Measurements from ENCODE around the gene RBMS3. TPM values are rescaled to one million over a fixed set of nuclear protein-coding genes. Genes with fewer than 3 reads are reported as not detected.
A peak's percentile ranks its signal among the peaks of the same experiment; 100 is the strongest.

Gene RBMS3
- total RNA-seq, 4 donors from 2014 or later = 3.8 to 18.7 (median 14.6) TPM

DNA sequence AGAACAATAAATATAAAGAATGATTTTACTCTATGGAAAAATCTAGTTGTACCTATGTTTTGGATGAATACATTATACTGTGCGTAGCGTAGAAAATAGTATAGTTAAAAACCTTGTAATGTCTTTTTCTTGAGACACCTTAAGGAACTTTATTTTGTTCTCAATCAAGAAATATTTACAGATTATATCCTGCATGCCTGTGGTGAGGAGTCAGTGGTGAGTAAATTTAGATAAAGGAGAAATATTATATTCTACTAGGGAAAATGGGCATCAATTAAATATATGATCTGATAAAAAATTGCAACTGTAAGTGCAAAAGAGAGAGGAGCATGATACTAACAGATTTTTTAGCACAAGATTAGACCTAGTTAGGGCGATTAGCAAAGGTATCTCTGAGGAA is 157.7 kb downstream of the RBMS3 start:
- no peak for DNase-seq
- intact Hi-C loops (cut with DNase I; ENCODE audit: low total_unique reads) = no loop called here
- Histone ChIP-seq H3K4me1 (peaks cover 0 to 6% (median 0%) of the 10 kb centered on the region in 4 donors), H3K4me3 (no peak overlapping the region), H3K27ac (no peak overlapping the region), H3K27me3 (no peaks in the 10 kb centered on the region), H3K36me3 (no peaks in the 10 kb centered on the region), H3K9me3 (no peaks in the 10 kb centered on the region)
- no peak for TF ChIP-seq POLR2AphosphoS5 (IDR thresholded peaks at IDR 0.05)
- no peak for TF ChIP-seq POLR2A (IDR thresholded peaks at IDR 0.05)
- TF ChIP-seq EP300 (IDR thresholded peaks at IDR 0.05; ENCODE audit: low read depth) = no peak
- TF ChIP-seq CTCF (IDR thresholded peaks at IDR 0.05) = no peak
- 91 to 93% methylated on average over 3 of the region's 3 CpGs for WGBS, 2 donors (ENCODE audit: low coverage in 1 of 2)
- in situ Hi-C loops (cut with MboI; ENCODE audit: low pct_ligation_motif_present in 1 of 4, low pct_unique_long_range_greater_than_20kb in 1 of 4, low sequenced_read_pairs in 3 of 4) = no loop called here

- no peak for DNase-seq
- H3K4me3 ChIP-seq = peak overlapping the region in 2 of 4 donors; percentile 4 to 24
These were observed 159.8 kb downstream of the RBMS3 start for GRCh38 chr3:29440413-29441305.

GRCh38 chr3:29441422-29441821 is 160.6 kb downstream of the RBMS3 start:
- DNase-seq = no peak
- H3K36me3 ChIP-seq = no peaks in the 10 kb centered on the region
- in situ Hi-C loops (cut with MboI; ENCODE audit: low pct_ligation_motif_present in 1 of 4, low pct_unique_long_range_greater_than_20kb in 1 of 4, low sequenced_read_pairs in 3 of 4) (no loop called here), intact Hi-C loops (cut with DNase I; ENCODE audit: low total_unique reads) (no loop called here)
- no peaks in the 10 kb centered on the region for H3K9me3 ChIP-seq
- WGBS, 2 donors (ENCODE audit: low coverage in 1 of 2) = 72 to 80% methylated on average over 3 of the region's 3 CpGs
- no peak overlapping the region for H3K27ac ChIP-seq
- H3K27me3 ChIP-seq = no peaks in the 10 kb centered on the region
- TF ChIP-seq POLR2AphosphoS5 (IDR thresholded peaks at IDR 0.05) = no peak
- no peak for TF ChIP-seq EP300 (IDR thresholded peaks at IDR 0.05; ENCODE audit: low read depth)
- H3K4me3 ChIP-seq = no peak overlapping the region
- H3K4me1 ChIP-seq = peaks cover 0 to 6% (median 0%) of the 10 kb centered on the region in 4 donors

More at GRCh38 chr3:29440413-29441305, 159.8 kb downstream of the RBMS3 start:
- intact Hi-C loops (cut with DNase I; ENCODE audit: low total_unique reads) = no loop called here
- 32 to 33% methylated on average over 7 to 13 of the region's 13 CpGs for WGBS, 2 donors (ENCODE audit: low coverage in 1 of 2)
- no peaks in the 10 kb centered on the region for H3K27me3 ChIP-seq
- no peak overlapping the region for H3K27ac ChIP-seq
- H3K36me3 ChIP-seq = no peaks in the 10 kb centered on the region
- TF ChIP-seq CTCF (IDR thresholded peaks at IDR 0.05) (no peak), EP300 (IDR thresholded peaks at IDR 0.05; ENCODE audit: low read depth) (no peak), POLR2AphosphoS5 (IDR thresholded peaks at IDR 0.05) (no peak), POLR2A (IDR thresholded peaks at IDR 0.05) (no peak)
- H3K9me3 ChIP-seq = no peaks in the 10 kb centered on the region
- in situ Hi-C loops (cut with MboI; ENCODE audit: low pct_ligation_motif_present in 1 of 4, low pct_unique_long_range_greater_than_20kb in 1 of 4, low sequenced_read_pairs in 3 of 4) = no loop called here
- H3K4me1 ChIP-seq = peaks cover 0 to 6% (median 0%) of the 10 kb centered on the region in 4 donors

- no peak overlapping the region for H3K4me3 ChIP-seq
- intact Hi-C loops (cut with DNase I; ENCODE audit: low total_unique reads) = no loop called here
- WGBS, 2 donors (ENCODE audit: low coverage in 1 of 2) = 47 to 62% methylated on average over 8 to 9 of the region's 9 CpGs
These were observed 167.2 kb downstream of the RBMS3 start for GRCh38 chr3:29447946-29448627.

More at GRCh38 chr3:29447946-29448627, 167.2 kb downstream of the RBMS3 start:
- H3K36me3 ChIP-seq = no peaks in the 10 kb centered on the region
- in situ Hi-C loops (cut with MboI; ENCODE audit: low pct_ligation_motif_present in 1 of 4, low pct_unique_long_range_greater_than_20kb in 1 of 4, low sequenced_read_pairs in 3 of 4) = no loop called here
- no peak for DNase-seq
- no peaks in the 10 kb centered on the region for H3K27me3 ChIP-seq
- no peak for TF ChIP-seq EP300 (IDR thresholded peaks at IDR 0.05; ENCODE audit: low read depth)
- no peak for TF ChIP-seq POLR2A (IDR thresholded peaks at IDR 0.05)
- no peak for TF ChIP-seq POLR2AphosphoS5 (IDR thresholded peaks at IDR 0.05)
- no peak for TF ChIP-seq CTCF (IDR thresholded peaks at IDR 0.05)
- H3K9me3 ChIP-seq = no peaks in the 10 kb centered on the region
- peaks cover 0 to 3% (median under 1%) of the 10 kb centered on the region in 4 donors for H3K4me1 ChIP-seq
- no peak overlapping the region for H3K27ac ChIP-seq
